ENCODE data around the gene ARMC3.
A peak's percentile ranks its signal among the peaks of the same experiment; 100 is the strongest.

Gene ARMC3

DNA sequence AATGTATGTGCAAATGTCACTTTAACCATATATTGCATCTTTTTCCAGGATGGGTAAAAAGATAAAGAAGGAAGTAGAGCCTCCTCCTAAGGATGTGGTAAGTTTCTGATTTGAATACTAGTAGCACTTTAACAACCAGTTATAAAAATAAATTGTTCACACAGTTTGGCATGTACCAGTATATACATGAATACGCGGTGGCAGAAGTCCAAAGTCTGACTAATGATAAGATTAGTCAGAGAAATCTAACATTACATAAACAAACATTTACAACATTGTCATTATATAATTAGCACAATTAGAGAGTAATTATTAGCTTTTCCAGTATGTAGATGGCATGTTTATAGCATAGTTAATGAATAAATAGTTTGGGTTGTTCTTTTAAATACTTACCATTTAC, 4.1 kb downstream of the ARMC3 start:
- DNase-seq (ENCODE audit: low spot score) = no peak

- DNase-seq (ENCODE audit: low spot score) = no peak
These were observed 4.9 kb downstream of the ARMC3 start for GRCh38 chr10:22932626-22933370.

DNA sequence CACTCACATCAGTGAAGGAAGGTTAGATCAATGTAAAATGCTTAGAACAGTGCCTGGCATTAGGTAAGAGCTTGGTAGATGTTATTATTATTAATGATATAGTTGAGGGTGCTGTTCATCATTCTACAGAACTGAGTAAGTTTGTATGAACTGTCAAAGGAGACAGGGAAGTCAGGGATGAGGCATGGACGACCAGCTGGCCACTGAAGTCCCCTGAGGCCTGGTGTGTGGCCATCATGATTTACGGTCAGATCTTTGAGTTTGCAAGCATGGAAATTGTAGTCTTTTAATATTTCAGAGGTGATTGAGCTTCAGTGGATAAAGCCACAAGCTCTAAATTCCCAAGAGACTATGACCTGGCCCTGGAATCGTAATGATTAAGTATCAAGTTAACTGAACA, 6.9 kb downstream of the ARMC3 start:
- DNase-seq (ENCODE audit: low spot score) = no peak

GRCh38 chr10:22942437-22942836, 14.6 kb downstream of the ARMC3 start:
- DNase-seq (ENCODE audit: low spot score) = no peak

- DNase-seq (ENCODE audit: low spot score) = no peak
These were observed 18.3 kb downstream of the ARMC3 start for GRCh38 chr10:22945934-22946673.

DNA sequence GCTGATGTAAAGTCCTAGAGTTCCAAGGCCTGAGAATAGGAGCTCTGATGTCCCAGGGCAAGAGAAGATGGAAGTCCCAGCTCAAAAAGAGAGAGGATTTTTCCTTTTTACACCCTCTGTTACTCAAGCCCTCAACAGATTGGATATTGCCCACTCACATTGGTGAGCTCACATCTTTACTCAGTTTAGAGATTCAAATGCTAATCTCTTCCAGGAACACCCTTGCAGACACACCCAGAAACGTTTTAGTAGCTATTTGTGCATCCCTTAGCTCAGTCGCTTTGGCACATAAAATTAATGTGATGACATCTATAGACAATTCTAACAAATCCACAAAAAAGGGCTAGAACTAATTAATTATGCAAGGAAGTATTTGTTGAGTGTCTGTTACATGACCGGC, 27.1 kb downstream of the ARMC3 start:
- DNase-seq (ENCODE audit: low spot score) = no peak

GRCh38 chr10:22958338-22958737, 30.5 kb downstream of the ARMC3 start:
- DNase-seq (ENCODE audit: low spot score) = no peak

GRCh38 chr10:22959292-22959691, 31.4 kb downstream of the ARMC3 start:
- no peak for DNase-seq (ENCODE audit: low spot score)

GRCh38 chr10:22959950-22960349, 32.1 kb downstream of the ARMC3 start:
- no peak for DNase-seq (ENCODE audit: low spot score)

DNA sequence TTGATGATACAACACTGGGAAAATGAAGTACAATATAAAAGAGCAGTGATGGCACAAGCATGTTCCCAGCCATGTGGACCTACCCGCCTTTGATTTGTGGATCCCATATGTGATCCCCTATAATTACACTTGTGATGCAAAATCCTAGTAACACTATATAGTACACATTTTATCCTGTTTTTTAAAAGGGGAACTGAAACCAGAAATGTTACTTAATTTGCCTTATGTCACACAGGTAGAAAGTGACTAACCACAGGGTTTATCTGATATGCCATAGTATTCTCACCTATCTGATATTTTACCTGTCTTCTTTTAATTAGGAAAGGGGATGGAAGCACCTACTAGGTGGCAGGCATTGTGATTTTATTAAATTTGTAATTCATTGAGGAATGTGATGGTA, 35.0 kb downstream of the ARMC3 start:
- no peak for DNase-seq (ENCODE audit: low spot score)

DNA sequence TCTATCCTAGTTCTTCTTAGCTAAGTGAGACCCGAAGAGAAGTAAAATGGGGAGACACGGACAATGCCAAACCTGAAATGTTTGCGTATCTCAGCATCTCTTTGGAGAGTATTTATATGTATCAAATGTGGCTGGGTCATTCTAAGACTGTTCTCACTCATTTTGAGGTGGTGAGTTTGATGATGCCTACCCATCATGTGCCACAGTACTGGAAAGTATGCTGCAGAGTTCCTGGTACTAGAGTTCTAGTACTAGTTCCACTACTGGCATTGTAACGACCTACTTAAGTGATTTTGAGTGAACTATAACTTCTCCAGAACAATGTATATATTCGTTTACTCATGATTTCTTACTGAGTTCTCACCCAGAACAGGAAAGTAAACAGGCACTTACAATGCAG, 41.9 kb downstream of the ARMC3 start:
- DNase-seq (ENCODE audit: low spot score) = no peak

DNA sequence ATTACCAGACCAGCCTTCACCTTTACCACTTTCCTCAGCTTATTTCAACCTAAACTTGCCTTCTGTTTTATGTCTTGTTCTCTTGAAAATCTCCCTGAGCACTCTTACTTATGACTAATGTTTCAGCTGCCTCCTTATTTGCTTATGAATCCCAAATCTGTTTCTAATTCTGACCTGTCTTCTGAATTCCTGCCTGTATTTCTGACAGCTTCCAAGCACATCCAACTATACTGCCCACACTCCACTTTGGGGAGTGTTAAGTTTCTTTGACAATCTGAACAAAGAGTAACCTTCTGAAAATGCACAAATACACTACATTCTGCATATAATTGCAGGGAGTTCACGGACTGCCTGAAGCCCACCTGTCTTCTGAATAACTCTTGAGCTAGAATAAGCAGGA, 48.7 kb downstream of the ARMC3 start:
- DNase-seq (ENCODE audit: low spot score) = no peak

DNA sequence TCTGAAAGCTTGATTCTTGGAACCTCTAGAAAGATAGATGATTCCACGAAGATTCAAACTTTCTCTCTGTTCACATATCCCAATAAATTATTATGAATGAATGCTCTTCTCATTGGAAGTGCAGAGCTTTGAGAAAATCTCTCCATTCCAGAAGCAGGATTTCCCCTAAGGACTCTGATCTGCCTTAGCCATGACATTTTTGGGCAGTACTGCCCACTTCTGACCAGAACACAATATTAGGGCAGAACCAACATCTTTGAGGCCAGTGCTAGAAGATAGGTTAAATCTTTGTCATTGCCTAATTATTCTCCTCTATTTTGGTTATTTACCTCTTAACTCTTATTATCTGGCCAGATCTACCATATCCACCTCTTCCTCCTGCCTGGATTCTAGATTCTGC, 49.9 kb downstream of the ARMC3 start:
- no peak for DNase-seq (ENCODE audit: low spot score)

GRCh38 chr10:22978287-22978686, 50.4 kb downstream of the ARMC3 start:
- DNase-seq (ENCODE audit: low spot score) = no peak

GRCh38 chr10:22978918-22979317, 51.1 kb downstream of the ARMC3 start:
- no peak for DNase-seq (ENCODE audit: low spot score)

DNA sequence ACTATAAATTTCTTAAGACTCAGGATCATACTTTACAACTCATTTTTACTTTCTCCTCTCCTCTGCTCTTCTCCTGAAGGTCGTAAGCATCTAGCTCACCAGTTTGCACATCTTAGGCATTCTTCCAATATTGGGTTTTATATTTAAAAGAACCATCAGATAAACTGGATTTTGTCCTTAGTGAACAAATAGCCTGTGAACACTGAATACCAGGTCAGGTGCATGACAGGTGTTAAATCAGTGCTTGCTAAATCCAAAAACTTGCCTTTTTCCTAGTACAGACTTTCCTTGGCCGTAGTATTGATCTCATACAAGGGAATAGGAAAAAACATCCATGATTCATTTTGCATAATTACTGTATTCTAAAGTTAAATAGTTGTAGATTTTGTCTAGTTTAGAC, 53.0 kb downstream of the ARMC3 start:
- DNase-seq (ENCODE audit: low spot score) = no peak

DNA sequence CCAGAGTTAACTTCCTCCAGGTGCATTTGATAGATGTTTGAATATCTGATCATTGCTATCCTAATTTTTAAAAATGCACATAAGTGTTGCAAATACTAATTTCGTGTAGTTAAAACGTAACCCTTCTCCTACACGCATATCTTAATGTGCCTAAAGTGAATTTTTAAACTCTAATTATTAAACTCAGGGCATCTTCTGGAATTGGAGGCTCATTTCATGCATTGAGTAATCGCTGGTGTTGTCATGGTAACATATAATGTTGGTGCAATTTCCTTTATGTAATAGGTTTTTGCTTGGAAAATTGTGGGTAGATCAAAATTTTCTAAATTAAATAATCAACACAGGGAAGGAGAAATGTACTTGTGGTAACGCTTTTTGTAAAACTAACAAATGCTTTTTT, 56.2 kb downstream of the ARMC3 start:
- no peak for DNase-seq (ENCODE audit: low spot score)

- no peak for DNase-seq (ENCODE audit: low spot score)
These were observed 59.1 kb downstream of the ARMC3 start for GRCh38 chr10:22986771-22987542.

DNA sequence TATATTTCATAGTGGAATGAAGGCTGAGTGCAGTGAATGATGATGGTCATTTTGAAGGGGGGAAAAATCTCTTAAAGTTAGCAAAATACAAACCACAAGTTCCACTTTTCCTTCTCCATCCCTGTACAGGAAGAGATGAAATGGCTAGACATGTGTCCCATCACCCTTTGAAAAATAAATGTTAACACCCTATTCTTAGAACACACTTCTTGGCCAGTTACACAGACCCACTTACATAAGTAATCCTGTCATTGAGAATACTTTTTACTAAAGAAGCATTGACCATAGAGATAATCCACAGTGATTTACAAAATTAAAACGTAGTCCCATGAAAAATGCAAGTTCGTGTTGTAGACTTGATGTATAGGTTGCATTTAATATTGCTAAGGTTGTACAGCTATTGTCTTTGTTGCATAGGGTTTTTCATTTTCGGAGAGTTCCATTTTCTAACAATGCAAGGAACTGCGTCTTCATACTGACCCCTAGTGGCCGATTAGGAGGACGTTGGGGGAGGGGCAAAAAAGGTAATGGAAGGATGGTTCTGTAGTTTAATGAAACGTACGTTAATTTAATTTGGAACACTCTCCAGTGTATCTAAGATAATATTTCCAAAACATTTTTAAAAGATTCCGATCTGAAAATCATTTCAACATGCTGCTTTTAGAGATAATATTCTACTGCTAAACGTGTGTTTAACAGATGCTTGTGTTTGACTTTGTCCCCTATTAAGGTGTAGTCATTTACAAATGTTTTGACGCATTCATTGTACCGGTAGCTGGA, 60.9 kb downstream of the ARMC3 start:
- DNase-seq (ENCODE audit: low spot score) = peak; percentile 76

GRCh38 chr10:22990443-22990842, 62.6 kb downstream of the ARMC3 start:
- DNase-seq (ENCODE audit: low spot score) = no peak

DNA sequence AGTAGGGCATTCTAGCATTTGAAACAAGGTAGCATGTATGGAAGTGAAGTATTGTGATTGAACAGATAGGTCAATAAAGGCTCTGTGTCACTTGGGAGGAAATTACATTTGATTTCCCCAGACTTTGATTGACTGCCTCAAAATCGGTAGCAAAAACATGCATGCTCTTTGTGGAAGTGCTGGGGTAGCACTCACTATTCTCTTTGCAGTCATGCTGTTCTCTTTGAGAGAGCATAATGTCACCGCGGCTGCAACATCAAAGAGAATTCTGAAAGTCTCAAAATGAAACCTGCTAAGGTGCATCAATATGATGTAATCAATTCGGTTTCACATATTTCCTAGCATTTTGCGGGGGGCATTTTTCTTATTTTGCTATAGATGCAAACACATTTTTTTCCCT, 64.2 kb downstream of the ARMC3 start:
- DNase-seq (ENCODE audit: low spot score) = no peak

DNA sequence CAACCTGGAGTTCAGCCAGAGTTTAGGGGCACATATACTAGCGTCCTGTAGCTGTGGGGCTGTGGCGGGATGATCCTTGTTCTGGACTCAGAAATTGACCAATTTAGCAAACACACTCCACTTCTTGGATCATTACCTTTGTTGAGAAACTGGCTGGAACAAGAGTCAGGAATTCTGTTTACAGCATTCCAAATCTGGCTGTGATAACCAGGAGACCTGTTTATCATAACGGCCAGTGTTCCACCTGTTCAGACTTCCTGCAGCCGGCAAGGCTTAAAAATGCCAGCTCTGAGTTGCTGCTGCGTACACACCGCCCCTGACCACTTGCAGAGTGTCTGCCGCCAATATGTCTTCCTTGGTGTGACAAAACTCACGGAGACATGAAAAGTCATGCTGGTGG, 64.8 kb downstream of the ARMC3 start:
- DNase-seq (ENCODE audit: low spot score) = no peak

Data from hematopoietic multipotent progenitor cell treated with erythropoietin and hydrocortisone succinate and interleukin-3 and kit ligand, for 15 days (in vitro differentiated cells).